Middle frontal gyrus (tissue), 1 donor: ENCODE results near the gene EPB41L1.

Experiments
- DNase-seq: peaks from one replicate; pipeline ENCODE4 v3.0.0-alpha.2; 2015; ENCODE audit warnings: low spot score; ENCODE audit errors: extremely low spot score

Gene EPB41L1

DNA sequence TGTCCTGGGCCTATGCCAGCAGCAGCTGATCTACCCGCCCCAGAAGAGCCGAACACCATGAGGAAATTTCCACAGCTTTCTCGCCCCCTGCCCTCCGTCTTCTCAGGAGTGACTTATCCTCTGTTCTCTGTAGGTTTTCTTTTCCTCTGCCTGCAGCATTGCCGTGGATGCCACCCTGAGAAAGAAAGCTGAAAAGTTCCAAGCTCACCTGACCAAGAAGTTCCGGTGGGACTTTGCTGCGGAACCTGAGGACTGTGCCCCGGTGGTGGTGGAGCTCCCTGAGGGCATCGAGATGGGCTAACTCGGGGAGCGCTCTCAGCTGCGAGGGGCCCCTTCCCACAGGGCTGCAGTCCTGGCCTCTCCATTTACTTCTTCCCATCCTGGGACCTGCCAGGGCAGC, 100.9 kb downstream of the EPB41L1 start:
- no peak for DNase-seq

DNA sequence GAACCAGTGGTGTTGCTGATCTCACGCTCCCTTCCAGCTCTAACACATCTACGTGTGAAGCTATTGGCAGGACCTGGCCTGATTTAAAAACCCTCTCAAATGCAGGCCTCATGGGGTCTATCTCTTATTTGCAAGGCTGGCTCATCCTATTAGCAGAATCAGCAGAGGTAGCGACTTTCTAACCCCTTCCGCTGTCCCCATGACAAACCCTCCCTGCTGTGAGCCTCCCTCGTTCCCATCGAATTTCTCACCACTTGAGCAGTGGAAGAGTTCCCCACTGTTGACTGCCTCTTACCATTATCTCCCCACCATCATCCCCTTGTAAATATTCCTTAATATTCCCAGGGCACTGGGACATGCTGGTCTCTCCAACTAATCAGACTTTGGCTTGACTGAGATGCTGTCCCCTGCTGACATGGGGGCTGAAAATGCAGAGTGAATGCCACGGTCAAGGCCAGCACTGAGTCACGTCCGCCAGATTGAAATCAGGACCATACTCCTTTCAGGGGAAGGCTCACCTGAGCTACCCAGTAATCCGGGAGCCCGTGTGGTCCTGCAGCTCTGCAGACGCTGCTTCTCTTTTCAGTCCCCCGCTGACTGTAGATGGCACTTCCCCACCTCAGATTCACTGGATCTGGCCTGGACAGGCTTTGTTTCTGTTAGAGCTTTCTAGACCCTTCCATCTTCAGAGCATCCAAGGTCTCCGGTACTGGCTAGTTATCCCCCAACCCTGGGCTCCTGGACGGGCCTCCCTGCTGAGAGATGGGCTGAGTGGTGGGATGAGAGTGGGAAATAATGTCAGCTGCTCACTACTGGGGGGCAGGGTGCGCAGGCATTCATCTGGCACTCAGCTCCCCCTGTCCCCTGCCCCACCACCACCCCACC, 104.9 kb downstream of the EPB41L1 start:
- no peak for DNase-seq

DNA sequence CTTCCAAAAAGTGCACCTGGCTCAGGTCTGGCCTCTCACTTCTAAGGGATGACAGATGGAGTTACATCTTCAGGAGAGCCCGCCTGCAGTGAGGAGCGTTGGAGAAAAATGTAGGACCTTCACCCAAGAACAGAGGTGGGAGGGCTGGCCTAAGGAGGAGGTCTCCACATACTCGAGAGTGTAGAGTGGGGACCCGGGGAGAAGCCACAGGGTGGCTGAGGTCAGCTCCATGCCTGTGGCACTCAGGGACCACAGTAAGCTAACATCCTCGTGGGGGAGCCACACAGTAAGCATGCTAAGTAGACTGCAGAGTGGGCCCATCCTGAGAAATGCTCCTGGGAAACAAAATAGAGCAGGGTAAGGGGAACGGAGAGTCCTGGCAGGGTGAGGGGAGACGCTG, 105.8 kb downstream of the EPB41L1 start:
- no peak for DNase-seq

DNA sequence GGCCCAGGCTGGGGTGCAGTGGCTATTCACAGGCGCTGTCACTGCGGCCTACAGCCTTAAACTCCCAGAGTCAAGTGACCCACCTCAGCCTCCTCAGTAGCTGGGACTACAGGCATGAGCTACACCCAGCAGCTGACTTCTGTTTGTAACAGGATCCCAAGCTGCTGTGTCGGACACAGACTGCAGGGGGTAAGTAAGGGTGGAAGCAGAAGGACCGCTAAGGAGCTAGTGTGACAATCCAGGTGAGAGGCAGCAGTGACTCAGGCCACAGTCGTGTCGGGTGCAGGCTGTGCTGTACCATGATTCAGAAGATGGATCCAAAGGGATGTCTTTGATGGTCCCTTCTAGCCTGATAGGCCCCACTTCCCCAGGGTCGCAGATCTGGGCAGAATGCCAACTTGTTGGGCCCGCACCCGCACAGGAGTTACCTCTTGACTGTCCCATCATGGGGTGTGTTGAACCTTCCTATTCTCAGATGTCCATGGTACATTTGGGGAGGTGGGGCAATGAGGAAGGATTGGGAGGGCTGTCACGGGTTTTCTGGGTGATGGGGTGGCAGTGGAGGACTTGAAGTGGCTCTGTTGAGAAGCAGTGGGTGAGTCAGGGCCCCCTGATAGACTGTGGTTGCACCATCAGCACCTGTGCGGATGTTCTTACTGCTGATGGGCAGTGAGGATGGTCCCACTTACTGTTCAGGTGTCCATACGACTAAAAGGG, 107.0 kb downstream of the EPB41L1 start:
- no peak for DNase-seq

DNA sequence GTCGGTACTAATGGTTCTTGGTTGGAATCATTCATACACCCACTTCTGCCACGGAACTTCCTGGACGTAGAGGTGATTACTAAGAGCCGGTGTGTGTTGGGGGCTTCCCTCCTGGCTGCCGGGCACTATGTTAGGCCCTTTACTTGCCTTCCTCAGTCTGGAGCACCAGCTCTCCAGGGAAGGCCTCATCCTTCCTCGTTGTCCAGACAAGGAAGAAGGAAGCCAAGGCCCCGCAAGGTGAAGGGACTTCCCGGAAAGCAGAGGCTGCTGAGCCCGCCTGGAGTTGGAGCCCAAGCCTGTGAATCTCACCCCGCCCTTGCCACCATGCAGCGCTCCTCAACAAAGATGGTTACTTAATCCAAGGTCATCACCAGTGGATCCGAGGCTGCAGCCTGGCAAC, 107.9 kb downstream of the EPB41L1 start:
- DNase-seq: no peak

DNA sequence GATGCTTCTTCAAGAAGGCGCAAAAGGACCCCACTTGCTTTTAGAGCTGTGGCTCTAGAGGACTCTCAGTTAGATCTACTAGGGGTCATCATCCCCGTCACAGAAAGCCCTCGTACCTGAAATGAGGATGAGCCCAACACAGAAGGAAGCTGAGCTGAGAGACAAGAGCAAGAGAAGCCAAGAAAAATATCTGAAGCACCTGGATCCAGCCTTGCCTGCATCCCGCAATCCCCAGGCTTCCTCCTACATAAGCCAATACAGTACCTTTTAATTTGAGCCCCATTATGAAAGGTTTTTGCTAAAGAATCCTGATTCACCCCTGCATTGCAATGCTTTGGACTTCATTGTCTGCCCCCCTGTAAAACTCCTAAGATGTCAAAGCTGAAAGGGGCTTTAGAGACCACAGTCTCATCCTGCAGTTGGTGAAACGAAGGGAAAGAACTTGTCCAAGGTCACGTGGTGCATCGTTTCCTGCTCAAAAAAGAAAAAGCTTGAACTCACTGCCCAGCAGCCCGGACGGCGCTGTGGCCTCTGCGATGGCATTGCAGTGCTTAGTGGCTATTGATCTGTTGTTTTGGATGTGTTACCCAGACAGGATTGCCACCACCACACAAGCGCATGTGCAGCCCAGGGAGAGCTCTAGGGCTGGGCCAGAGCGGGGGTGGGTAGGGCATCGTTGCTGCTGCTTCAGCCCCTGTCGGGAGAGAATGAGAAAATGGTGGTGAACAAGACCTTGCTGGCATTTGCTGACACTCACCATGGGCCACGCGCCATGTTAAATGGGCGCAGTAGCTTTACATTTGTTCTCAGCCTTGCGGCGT, 110.1 kb downstream of the EPB41L1 start:
- no peak for DNase-seq

DNA sequence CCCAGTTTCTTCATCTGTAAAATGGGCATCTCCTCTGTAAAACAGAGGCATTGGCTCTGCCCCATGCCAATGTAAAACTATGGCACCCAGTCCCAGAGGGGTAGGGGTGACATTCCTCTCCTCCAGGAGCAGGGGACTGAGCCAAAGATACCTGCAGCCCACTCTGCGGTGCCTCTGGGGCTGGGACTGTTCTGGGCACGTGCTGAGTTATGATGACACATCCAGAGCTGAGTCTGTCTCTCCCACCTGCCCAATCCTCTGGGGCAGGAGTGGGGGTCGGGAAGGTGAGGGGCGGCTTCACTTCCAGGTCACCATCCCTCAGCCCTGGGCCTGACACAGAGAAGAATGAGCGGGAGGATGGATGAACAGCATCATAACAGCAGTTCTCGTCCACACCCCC, 111.6 kb downstream of the EPB41L1 start:
- DNase-seq: no peak

DNA sequence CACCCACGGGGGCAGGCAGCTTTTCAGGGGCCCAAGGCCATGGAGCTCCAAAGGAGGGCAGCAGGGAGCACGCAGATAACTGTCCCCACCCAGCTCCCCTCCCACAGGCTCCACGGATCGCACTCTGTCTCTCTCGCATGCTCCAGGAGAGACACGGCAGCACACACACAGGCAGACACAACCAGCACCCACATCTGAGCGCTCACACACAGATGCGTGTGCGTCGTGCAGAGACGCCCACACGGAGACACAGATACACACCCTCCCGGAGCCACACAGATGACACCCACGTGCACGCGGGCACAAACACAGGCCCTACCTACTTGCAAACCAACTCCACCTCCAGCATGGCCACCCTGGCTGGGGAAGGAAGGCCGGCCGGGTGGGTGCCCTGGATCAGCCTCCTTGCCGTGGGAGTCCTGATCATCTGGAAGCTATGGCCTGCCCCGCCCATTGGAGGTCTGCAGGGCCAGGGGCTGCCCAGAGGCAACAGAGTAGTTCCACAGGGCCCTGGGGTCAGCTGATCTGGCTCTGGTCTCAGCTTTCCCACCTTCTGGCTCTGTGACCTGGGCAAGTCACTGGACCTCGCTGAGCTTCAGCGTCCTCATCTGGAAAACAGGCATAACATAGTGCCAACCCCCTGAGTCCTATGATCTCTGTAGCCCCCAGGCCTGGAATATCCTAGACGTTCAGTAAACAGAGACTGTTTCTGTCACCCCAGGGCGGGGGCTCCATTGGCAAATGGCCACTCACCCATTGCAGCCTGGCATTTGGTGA, 113.3 kb downstream of the EPB41L1 start:
- no peak for DNase-seq

DNA sequence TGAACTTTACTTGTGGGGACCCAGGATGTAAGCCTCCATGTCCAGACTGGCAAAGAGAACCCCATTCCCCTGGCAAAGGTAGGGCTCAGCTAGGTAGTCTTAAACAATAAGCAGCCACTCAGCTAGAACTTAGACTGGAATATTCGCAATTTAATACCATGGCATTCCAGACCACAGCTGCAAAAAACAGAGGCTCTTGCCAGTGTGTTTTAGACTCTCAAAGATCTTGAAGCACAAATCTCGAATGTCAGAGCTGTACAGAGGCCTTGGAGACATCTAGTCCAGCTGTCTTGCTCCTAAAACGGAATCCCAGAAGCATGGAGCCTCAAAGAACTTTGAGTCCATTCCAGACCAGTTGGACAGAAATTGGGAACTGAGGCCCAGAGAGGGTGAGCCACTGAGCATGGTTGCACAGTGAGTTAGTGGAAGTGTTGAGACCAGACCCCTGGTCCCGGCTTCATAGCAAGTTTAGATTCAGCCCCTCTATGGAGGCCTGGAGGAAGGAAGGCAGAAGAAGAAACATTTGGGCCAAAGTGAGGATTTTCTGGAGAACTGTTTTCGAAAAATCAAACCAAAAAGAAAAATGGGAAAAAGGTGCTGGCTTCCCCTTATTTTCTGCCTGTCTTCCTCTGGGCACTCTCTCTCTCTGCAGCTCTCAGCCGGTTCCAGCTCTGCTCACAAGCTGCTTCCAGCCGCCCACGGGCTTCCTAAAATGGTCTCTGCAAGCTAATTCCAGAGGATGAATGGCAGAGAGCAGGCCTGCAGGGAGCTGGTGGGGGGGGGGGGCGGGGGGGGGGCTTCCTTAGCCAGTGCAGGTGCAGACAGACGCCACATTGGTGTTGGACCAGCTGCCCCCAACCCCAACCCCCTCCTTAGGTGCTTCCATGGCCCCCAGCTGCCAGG, 114.2 kb downstream of the EPB41L1 start:
- no peak for DNase-seq

DNA sequence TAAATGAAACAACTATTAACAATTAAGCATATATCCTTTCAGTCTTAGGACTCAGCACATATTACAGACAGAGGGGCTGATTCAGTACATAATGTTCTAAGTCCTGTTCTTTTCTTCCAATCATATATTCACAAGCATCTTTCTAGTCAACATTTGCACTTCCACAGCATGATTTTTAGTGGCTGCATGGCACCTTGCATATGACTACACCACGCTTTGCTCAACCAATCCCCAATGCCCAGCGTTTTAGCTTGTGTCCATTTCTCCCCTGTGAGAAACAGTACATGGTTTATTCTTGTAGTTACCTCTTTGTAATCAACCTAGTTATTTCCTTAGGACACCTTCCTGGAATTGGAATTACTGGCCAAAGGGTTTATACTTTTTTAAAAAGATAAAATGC, 115.0 kb downstream of the EPB41L1 start:
- DNase-seq: peak; percentile 70

DNA sequence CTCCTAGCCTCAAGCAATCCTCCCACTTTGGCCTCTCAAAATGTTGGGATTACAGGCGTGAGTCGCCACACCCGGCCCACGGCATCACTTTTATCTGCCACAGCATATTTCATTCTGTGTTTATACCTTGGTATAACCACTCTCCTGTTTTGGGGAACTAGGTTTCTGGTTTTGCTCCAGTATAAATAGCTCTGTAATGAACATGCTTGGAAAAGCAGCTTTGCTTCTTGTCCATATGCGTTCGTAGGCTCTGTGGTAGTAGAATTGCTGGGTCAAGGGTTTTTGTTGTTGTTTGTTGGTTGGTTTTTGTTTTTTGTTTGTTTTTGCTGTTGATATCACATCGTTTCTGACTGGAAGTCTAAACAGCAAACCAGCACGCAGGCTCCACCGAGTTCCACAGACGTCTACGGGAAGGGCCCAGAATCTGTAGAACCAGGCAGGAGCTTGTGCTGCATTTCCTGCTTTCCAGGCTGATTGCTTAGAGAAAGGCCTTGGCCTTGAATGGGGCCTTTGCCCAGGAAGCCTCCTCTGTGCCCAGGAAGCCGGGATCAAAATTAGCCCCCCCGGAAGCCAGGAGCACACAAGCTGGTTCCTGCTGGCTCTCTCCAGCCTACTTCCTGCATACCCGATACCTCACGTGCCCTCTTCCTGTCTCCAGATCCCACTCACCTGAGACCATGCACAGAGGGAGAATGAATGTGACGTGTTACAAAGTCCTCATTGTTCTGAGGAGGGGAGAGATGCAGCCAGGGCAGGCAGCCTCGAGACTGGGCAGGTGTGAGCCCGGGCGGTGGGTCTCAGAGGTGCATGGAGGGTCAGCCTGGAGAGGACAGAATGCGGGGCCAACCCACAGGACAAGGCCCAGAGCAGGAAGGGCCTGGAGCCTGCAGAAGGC, 116.5 kb downstream of the EPB41L1 start:
- DNase-seq: no peak

DNA sequence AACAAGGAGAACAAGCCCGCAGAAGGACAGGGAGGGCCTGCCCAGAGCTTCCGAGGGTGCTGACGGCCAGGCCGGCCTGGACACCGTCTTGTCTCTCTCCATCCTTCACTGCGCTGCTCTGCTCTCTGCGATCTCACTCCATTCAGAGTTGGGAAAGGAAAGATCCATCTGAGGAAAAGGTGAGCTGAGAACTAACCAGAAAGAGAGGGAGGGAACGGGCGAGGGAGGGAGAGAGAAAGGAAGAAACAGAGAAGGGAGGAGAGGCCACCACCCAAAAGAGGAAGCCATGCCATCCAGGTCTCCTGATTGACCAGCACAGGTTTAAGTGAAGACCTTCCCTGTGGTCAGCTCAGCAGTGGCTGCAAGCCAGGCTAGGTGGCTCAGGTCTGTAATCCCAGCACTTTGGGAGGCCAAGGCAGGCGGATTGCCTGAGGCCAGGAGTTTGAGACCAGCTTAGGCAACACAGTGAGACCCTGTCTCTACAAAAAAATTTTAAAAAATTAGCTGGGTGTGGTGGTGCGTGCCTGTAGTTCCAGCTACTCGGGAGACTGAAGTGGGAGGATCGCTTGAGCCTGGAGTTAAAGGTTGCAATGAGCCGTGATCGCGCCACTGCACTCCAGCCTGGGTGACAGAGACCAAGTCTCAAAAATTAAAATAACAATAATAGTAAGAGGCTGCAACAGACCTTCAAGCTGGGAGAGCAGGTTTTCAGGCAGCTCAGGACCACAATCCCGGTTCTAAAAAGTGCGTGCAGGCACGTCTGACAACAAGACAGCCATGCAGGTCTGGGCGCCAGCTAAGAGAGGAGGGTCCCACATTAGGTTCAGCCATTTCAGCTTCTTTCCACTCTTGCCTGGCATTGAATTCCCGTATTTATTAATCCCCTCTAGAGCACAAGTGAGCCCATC, 117.4 kb downstream of the EPB41L1 start:
- DNase-seq: no peak

DNA sequence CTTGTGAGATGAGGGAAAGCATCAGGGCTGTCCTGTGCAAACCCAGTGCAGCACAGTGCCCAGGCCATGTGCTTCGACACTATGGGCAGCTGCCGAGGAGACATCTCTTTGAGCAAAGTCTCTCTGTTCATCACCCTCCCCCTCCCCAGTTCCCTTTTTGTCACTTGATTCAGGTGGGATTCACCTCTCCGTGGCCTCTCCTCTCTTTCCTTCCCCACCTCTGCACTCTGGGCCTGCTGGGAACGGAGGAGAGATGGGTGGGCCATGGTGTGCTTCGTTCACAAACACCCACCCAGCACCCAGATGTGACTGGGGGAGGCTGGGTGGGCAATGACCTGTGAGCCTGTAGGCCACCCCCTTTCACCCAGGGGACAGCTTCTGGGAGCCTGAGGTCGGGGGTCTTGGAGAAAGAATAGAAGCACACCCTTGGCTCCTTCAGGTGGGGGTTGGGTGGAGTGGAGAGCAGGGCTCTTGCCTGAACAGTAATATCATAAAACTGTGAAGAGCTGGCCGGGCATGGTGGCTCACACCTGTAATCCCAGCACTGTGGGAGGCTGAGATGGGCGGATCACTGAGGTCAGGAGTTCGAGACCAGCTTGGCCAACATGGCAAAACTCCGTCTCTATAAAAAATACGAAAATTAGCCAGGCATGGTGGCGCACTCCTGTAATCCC, 118.1 kb downstream of the EPB41L1 start:
- no peak for DNase-seq

DNA sequence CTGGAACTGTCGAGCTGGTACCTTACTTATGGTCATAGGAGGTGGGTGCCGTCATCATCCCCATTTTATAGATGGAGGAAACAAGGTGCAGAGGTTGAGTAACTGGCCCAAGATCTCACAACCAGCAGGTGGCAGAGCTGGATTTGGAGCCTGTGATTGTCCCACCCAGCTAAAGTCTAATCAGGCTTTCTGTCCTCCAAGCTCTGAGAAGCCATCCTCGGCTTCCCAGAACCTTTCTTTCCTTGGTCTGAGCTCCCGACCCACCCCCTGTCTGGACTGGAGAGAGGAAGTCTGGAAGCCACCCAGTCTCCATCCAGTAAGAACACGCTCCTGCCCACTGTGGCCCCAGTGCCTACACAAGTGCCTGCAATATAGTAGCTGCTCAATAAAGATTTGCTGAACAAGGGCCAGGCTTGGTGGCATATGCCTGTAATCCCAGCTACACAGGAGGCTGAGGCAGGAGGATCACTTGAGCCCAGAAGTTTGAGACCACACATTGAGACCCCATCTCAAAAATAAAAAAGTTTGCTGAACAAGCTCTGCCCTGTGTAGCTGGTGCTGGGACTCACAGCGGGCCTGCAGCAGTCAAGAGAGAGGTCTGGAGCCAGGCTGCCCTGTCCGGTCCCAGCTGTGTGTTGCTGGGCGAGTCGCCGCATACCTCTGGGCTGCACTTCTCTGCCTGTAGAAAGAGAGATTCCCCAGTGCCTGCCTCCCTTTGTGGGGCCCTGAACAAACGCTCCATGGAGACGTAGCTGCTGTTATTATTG, 119.1 kb downstream of the EPB41L1 start:
- DNase-seq: no peak

DNA sequence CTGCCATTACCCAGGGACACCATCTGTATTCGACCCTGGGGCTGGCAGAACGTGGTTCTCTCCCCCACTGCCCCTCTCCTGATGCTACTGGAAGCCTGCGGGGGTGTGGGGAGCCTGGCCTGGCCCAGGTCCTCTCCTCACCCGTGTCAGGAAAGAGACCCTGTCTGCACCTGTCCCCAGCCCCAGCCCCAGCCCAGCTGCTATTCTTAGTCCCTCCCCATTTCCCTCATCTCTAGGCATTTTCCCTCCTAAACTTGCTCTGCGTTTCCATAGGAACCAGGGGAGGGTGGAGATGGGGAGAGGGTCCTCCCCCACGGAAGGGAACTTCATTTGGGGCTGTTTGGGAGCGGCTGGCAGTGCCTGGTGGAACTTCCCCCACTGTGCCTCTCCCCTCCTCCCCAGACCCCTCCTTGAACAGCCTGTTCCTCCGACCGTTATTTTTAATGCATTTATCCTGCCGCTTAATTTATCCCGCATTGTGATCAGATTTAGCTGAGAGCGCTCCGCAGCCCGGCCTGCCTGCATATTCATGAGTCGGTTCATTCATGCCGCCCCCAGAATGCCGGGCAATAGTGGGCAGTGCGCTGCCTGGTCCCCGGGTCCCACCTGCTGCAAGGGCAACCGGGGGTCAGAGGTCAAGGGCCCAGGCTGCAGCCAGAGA, 119.8 kb downstream of the EPB41L1 start:
- DNase-seq: no peak

DNA sequence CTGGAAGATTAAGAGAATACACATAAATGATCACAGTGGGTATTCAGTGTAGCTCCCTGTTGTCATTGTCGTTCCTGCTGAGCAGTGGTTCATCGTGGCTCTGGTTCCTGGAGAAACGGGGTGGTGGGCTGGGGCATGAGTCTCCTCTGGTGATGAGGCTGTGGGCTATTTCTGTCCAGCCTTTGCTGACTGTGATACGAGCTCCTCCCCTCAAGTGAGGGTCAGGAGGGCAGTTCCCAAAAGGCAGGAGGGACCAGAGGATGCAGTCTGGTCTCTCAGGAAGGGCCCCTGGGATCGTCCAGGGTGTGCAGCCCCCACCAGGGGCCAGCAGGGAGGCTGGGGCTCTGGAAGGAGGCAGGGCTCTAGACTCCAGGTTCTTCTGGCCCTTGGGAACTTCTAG, 120.5 kb downstream of the EPB41L1 start:
- no peak for DNase-seq
